Naive thymus-derived CD8-positive, alpha-beta T cell (primary cell): ENCODE data around the gene PABPC1L. TPM values are rescaled to one million over a fixed set of nuclear protein-coding genes. Genes with fewer than 3 reads are reported as not detected.
A peak's percentile ranks its signal among the peaks of the same experiment; 100 is the strongest.

Source experiments
- ATAC-seq, 2 donors: fragments of 150-1000 bp; cut with Tn5 transposase in 1 of 2; sonication (Bioruptor Pico), chemical (Tn5 transposase) in 1 of 2; 1 replicate in 1 of 2; 2 replicates in 1 of 2; pipeline ENCODE4 v1.10.0; 2021; ENCODE audit warnings: mild to moderate bottlenecking in 2 of 2, moderate library complexity in 2 of 2
- POLR2A ChIA-PET: fragments of 350-600 bp; sonication (Branson Sonifier 250); formaldehyde crosslinking; loops from one replicate; lab custom pipeline; 2021; ENCODE audit warnings: antibody characterized with exemption; lab: Charles Lee
- DNase-seq, 10 donors: peaks; one replicate each; pipeline versions ENCODE4 v3.0.0 to v3.0.0-alpha.2; 2020 to 2022
- H3K27ac Mint-ChIP-seq, 10 donors: one replicate each; pipeline ENCODE4 v1.8.0; 2020 to 2022; ENCODE audit warnings: mild to moderate bottlenecking in 10 of 10, mixed read lengths in 10 of 10, moderate library complexity in 4 of 10, inconsistent platforms in 1 of 10
- H3K27me3 Mint-ChIP-seq, 5 donors: one replicate each; pipeline ENCODE4 v1.8.0; 2021 to 2022; ENCODE audit warnings: mixed read lengths in 5 of 5
- H3K36me3 Mint-ChIP-seq, 3 donors: one replicate each; pipeline ENCODE4 v1.8.0; 2020 to 2022; ENCODE audit warnings: mixed read lengths in 3 of 3, mild to moderate bottlenecking in 2 of 3, inconsistent platforms in 1 of 3
- H3K4me1 Mint-ChIP-seq, 4 donors: one replicate each; pipeline ENCODE4 v1.8.0; 2021 to 2022; ENCODE audit warnings: mixed read lengths in 4 of 4
- H3K4me3 Mint-ChIP-seq, 10 donors: one replicate each; pipeline ENCODE4 v1.8.0; 2020 to 2022; ENCODE audit warnings: mild to moderate bottlenecking in 10 of 10, mixed read lengths in 10 of 10, moderate library complexity in 6 of 10, inconsistent platforms in 1 of 10
- H3K9me3 Mint-ChIP-seq, 9 donors: one replicate each; pipeline ENCODE4 v1.8.0; 2020 to 2022; ENCODE audit warnings: mixed read lengths in 9 of 9, mild to moderate bottlenecking in 3 of 9, inconsistent platforms in 1 of 9, moderate library complexity in 1 of 9
- polyA plus RNA-seq, 3 donors: library from polyadenylated mRNA; unstranded; fragments of 300-500 nt; fragmentation: Illumina TruSeq; gene quantifications; one replicate each; pipeline ENCODE4 v1.2.3, GENCODE V29; 2021
- total RNA-seq, 8 experiments: library from RNA in 2 of 8; stranded (reverse) in 2 of 8; gene quantifications; one replicate each; pipeline ENCODE4 v1.2.3 and lab custom pipeline; 2021 to 2026

Gene PABPC1L
- total and polyA plus RNA-seq, 5 experiments from 2014 or later, result 0.28 to 63.4 (median 0.74) TPM

DNA sequence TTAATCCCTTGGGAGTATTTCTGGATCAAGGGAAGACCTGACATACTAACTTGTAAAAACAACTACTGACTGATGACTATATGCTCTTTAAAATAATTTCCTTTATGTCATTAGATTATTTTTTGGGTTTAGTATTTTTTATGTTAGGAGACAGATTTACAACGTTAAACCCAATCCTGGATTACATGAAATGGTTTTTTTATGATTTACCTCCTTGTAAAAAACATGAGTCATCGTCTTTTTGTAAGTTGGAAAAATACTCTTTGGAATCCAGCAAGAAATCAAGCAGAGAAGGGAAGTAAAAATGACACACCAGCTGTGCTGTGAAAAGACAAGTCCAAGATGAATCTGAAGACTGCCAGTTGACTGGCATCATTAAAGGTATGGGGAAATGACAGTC, 63.2 kb downstream of the PABPC1L start:
- Mint-ChIP-seq H3K36me3 (peaks cover 23 to 62% (median 34%) of the 10 kb centered on the region in 3 donors), H3K9me3 (no peaks in the 10 kb centered on the region), H3K4me3 (peak overlapping the region in 9 of 10 donors; percentile 48 to 64 (median 60)), H3K27ac (peak overlapping the region; percentile 57 to 93 (median 82)), H3K27me3 (no peaks in the 10 kb centered on the region), H3K4me1 (peaks cover 43 to 93% (median 86%) of the 10 kb centered on the region in 4 donors)
- POLR2A ChIA-PET, result interaction anchor here (3.3 kb wide), 1 partner anchor 13 kb away, joined by 15 read pairs; the partner anchor contains the start of gene TOMM34
- ATAC-seq (no peak), DNase-seq (no peak)

DNA sequence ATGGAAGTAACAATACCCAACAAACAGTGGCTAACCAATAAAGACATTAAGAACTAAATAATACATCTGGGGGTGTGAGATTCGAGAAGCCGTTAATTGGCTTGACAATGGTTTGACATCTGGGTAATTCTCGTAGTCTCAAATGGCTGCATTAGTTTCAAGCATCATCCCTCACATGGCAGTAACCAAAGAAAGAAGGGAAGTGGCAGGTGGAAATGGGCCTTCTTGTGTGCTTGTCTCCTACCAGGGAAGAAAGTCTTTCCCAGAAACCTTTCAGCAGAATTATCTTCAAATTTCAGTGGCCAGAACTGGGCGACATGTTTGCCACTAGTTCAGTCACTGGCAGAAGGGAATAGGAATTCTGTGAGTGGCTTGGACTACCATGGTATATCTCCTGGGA, 66.8 kb downstream of the PABPC1L start:
- ATAC-seq, result no peak

DNA sequence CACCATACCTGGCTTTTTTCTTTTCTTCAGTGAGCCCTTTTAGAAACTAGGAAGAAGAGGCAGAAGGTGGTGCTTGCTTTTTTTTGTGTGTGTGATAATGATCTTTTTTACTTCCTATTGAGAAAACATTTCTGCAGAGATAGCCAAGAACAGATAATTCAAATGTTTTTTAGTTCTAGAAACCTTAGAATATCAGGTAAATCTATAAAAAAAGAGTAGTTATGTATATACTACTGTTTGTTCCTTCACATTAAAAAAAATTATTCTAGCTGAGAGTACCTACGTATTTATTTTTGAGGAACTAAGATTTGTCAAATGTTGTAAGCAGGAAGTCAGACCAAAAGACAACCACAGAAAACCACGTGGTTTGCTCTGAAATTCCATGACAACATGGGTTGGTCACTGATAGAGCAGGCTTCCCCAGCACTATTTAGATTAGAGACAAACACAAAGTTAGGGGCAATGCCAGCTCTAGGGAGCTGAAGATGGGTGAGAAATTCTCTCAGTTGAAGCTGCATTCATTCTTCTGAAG, 69.3 kb downstream of the PABPC1L start:
- Mint-ChIP-seq H3K36me3 (peaks cover 38 to 80% (median 47%) of the 10 kb centered on the region in 3 donors), H3K4me3 (peak overlapping the region; percentile 72 to 87 (median 82)), H3K4me1 (peaks cover 38 to 91% (median 84%) of the 10 kb centered on the region in 4 donors), H3K27me3 (no peaks in the 10 kb centered on the region), H3K9me3 (no peaks in the 10 kb centered on the region), H3K27ac (peak overlapping the region; percentile 93 to 98 (median 97))
- POLR2A ChIA-PET, result interaction anchor here (0.6 to 8.0 kb wide), 7 partner anchors 12 to 94 kb away, joined by 3 to 196 read pairs (median 5); partner anchors contain the start of genes STK4, TOMM34 and YWHAB
- DNase-seq (peak; percentile 27 to 91 (median 80)), ATAC-seq (peak; percentile 80 to 90)

More for the DNA sequence above, 66.8 kb downstream of the PABPC1L start:
- peak overlapping the region; percentile 88 to 98 (median 96) for H3K27ac Mint-ChIP-seq
- no peaks in the 10 kb centered on the region for H3K27me3 Mint-ChIP-seq
- H3K4me3 Mint-ChIP-seq, result peak overlapping the region in 7 of 10 donors; percentile 6 to 87 (median 76)
- DNase-seq, result no peak
- peaks cover 26 to 82% (median 44%) of the 10 kb centered on the region in 3 donors for H3K36me3 Mint-ChIP-seq
- POLR2A ChIA-PET, result interaction anchor here (1.3 to 8.0 kb wide), 3 partner anchors 9 to 17 kb away, joined by 3 to 196 read pairs (median 4); partner anchors contain the start of gene STK4
- H3K9me3 Mint-ChIP-seq, result no peaks in the 10 kb centered on the region
- peaks cover 31 to 94% (median 84%) of the 10 kb centered on the region in 4 donors for H3K4me1 Mint-ChIP-seq

DNA sequence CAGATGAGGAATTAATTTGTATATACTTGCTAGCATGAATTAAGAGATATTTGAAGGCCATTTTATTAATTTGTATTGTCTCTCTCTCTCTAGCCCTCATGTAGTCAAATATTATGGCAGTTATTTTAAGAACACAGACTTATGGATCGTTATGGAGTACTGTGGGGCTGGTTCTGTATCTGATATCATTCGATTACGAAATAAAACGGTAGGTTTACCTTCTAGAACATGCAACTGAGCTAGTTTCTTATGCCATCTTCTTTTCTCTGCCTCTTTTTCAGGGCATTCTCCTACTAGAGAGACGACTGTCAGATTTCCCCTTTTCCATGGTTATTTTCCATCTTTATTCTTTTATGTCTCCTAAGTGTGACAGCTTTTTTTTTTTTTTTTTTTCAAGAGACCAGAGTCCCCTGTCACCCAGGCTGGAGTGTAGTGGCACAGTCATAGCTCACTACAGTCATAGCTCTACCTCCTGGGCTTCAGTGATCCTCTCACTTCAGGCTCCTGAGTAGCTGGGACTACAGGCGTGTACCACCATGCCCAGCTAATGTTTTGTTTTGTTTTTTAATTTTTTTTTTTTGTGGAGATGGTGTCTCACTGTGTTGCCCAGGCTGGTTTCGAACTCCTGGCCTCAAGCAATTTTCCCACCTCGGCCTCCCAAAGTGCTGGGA, 72.0 kb downstream of the PABPC1L start:
- DNase-seq (no peak), ATAC-seq (no peak)
- Mint-ChIP-seq H3K4me3 (peak overlapping the region in 8 of 10 donors; percentile 5 to 82 (median 40)), H3K9me3 (no peaks in the 10 kb centered on the region), H3K4me1 (peaks cover 36 to 91% (median 76%) of the 10 kb centered on the region in 4 donors), H3K27ac (peak overlapping the region; percentile 93 to 98 (median 96)), H3K36me3 (peaks cover 16 to 79% (median 29%) of the 10 kb centered on the region in 3 donors), H3K27me3 (no peaks in the 10 kb centered on the region)
- POLR2A ChIA-PET, result interaction anchor here (0.6 to 8.0 kb wide), 7 partner anchors 11 to 336 kb away, joined by 3 to 196 read pairs (median 6); partner anchors contain the start of genes STK4 and TOMM34

DNA sequence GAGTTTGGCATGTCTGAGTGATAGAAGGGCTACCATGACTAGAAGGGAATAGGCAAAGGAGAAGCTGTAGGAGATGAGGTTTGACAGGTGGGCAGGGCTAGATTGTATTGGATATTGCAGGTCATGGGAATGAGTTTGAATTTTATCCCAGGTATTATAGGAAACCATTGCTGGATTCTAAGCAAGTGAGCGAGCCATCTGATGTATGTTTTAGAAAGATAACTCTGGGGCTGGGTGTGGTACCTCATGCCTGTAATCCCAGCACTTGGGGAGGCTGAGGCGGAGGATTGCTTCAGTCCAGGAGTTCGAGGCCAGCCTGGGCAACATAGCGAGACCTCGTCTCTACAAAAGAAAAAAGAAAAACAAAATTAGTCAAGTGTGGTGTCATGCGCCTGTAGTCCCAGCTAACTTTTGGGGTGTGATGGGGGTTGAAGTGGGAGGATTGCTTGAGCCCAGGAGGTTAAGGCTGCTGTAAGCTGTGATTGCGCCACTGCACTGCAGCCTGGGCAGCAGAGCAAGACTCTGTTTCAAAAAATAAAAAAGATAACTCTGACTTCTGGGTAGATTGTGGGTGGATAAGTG, 73.3 kb downstream of the PABPC1L start:
- DNase-seq, result no peak
- ATAC-seq, result no peak
- Mint-ChIP-seq H3K4me3 (peak overlapping the region in 8 of 10 donors; percentile 22 to 66 (median 46)), H3K4me1 (peaks cover 31 to 84% (median 70%) of the 10 kb centered on the region in 4 donors), H3K36me3 (peaks cover 16 to 84% (median 33%) of the 10 kb centered on the region in 3 donors), H3K27me3 (no peaks in the 10 kb centered on the region), H3K27ac (peak overlapping the region; percentile 90 to 98 (median 96)), H3K9me3 (no peaks in the 10 kb centered on the region)
- POLR2A ChIA-PET, result interaction anchor here (0.6 to 8.0 kb wide), 3 partner anchors 10 to 93 kb away, joined by 5 to 196 read pairs (median 6); partner anchors contain the start of gene STK4

DNA sequence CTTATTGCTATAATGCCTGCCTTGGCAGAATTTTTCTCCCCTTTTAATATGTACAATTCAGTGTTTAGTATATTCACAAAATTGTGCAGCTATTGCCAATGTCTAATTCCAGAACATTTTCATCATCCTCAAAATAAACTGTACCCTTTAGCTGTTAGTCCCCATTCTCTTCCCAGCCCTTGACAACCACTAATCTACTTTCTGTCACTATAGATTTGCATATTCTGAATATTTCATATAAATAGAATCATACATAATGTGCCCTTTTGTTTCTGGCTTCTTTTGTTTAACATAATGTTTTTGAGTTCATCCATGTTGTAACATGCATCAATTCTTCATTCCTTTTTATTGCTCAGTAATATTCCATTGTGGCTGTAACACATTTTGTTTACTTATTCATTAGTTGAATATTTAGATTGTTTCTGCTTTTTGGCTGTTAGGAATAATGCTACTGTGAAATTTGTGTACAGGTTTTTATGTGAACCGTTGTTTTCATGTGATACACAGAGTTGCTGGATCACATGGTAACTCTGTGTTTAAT, 78.8 kb downstream of the PABPC1L start:
- peak overlapping the region in 7 of 10 donors; percentile 4 to 88 (median 64) for H3K4me3 Mint-ChIP-seq
- DNase-seq (no peak), ATAC-seq (no peak)
- no peaks in the 10 kb centered on the region for H3K9me3 Mint-ChIP-seq
- H3K4me1 Mint-ChIP-seq, result peaks cover 30 to 80% (median 64%) of the 10 kb centered on the region in 4 donors
- H3K27ac Mint-ChIP-seq, result peak overlapping the region; percentile 6 to 94 (median 86)
- peaks cover 6 to 84% (median 23%) of the 10 kb centered on the region in 3 donors for H3K36me3 Mint-ChIP-seq
- POLR2A ChIA-PET, result interaction anchor here (0.7 to 3.9 kb wide), 3 partner anchors 9 to 29 kb away, joined by 4 to 21 read pairs (median 15); partner anchors contain the start of genes STK4 and TOMM34
- no peaks in the 10 kb centered on the region for H3K27me3 Mint-ChIP-seq

Other genes with a start within 250 kb of the PABPC1L start
- not detected for gene CCN5, start 194.7 kb upstream of the PABPC1L start, total RNA-seq
- not detected for gene CCN5, start 194.7 kb upstream of the PABPC1L start, polyA plus RNA-seq
- not detected for gene KCNK15, start 164.2 kb upstream of the PABPC1L start, total RNA-seq
- not detected for gene KCNK15, start 164.2 kb upstream of the PABPC1L start, polyA plus RNA-seq
- not detected for gene RIMS4, start 99.5 kb upstream of the PABPC1L start, total RNA-seq
- gene RIMS4, start 99.5 kb upstream of the PABPC1L start, polyA plus RNA-seq, result not detected
- gene YWHAB, start 24.4 kb upstream of the PABPC1L start, total RNA-seq, result 100 to 1,000 TPM; 209 to 221 TPM
- gene YWHAB, start 24.4 kb upstream of the PABPC1L start, polyA plus RNA-seq, result 100 to 1,000 TPM; 510 to 529 (median 523) TPM
- 10 to 100 TPM in 1 of 2 experiments, 1 to 10 TPM in 1; 9.3 to 11.0 TPM for gene TOMM34, start 50.3 kb downstream of the PABPC1L start, total RNA-seq
- gene TOMM34, start 50.3 kb downstream of the PABPC1L start, polyA plus RNA-seq, result 10 to 100 TPM; 12.7 to 27.2 (median 14.5) TPM
- gene STK4, start 56.5 kb downstream of the PABPC1L start, total RNA-seq, result 100 to 1,000 TPM; 342 to 354 TPM
- 100 to 1,000 TPM; 178 to 192 (median 188) TPM for gene STK4, start 56.5 kb downstream of the PABPC1L start, polyA plus RNA-seq
- gene KCNS1, start 191.1 kb downstream of the PABPC1L start, total RNA-seq, result not detected
- not detected for gene KCNS1, start 191.1 kb downstream of the PABPC1L start, polyA plus RNA-seq
- gene WFDC5, start 205.1 kb downstream of the PABPC1L start, total RNA-seq, result not detected
- not detected for gene WFDC5, start 205.1 kb downstream of the PABPC1L start, polyA plus RNA-seq
- gene WFDC12, start 214.4 kb downstream of the PABPC1L start, total RNA-seq, result not detected
- gene WFDC12, start 214.4 kb downstream of the PABPC1L start, polyA plus RNA-seq, result not detected